GM19035 (cell line): Measurements from ENCODE around the gene FBXO2.
"Not testable (repeated sequence)": the region's sequence is repeated elsewhere in the genome, so short reads cannot be mapped to it uniquely, and the experiment has no call there.

ENCODE experiments used
- ATAC-seq: cut with Tn5 transposase; IDR thresholded peaks from one replicate; pipeline ENCODE4 v1.9.1; 2021; ENCODE audit not compliant: unreplicated experiment

Gene FBXO2

GRCh38 chr1:11629184-11630016 lies 24.8 kb downstream of the FBXO2 start:
- no peak for ATAC-seq

- ATAC-seq = no peak
These were observed 25.5 kb downstream of the FBXO2 start for GRCh38 chr1:11628767-11629166.

GRCh38 chr1:11626551-11626950 lies 27.7 kb downstream of the FBXO2 start:
- ATAC-seq = no peak

- no peak for ATAC-seq
These were observed 30.5 kb downstream of the FBXO2 start for GRCh38 chr1:11623702-11624101.

GRCh38 chr1:11622398-11622797 lies 31.8 kb downstream of the FBXO2 start:
- no peak for ATAC-seq

- ATAC-seq = no peak
These were observed 33.3 kb downstream of the FBXO2 start for GRCh38 chr1:11620924-11621323.

- no peak for ATAC-seq
These were observed 33.8 kb downstream of the FBXO2 start for GRCh38 chr1:11620405-11620804.

GRCh38 chr1:11617741-11618140 lies 36.5 kb downstream of the FBXO2 start:
- ATAC-seq = no peak

- ATAC-seq = no peak
These were observed 36.9 kb downstream of the FBXO2 start for GRCh38 chr1:11617314-11617713.

GRCh38 chr1:11616766-11617165 lies 37.5 kb downstream of the FBXO2 start:
- no peak for ATAC-seq

- ATAC-seq = no peak
These were observed 39.1 kb downstream of the FBXO2 start for GRCh38 chr1:11615090-11615489.

- no peak for ATAC-seq
These were observed 40.9 kb downstream of the FBXO2 start for GRCh38 chr1:11613347-11613746.

- no peak for ATAC-seq
These were observed 42.4 kb downstream of the FBXO2 start for GRCh38 chr1:11611638-11612327.

- no peak for ATAC-seq
These were observed 43.5 kb downstream of the FBXO2 start for GRCh38 chr1:11610629-11611180.

GRCh38 chr1:11609378-11609777 lies 44.9 kb downstream of the FBXO2 start:
- ATAC-seq = not testable (repeated sequence)

- ATAC-seq = not testable (repeated sequence)
These were observed 45.6 kb downstream of the FBXO2 start for GRCh38 chr1:11608596-11609130.

GRCh38 chr1:11606775-11607174 lies 47.5 kb downstream of the FBXO2 start:
- no peak for ATAC-seq

GRCh38 chr1:11602981-11603380 lies 51.2 kb downstream of the FBXO2 start:
- no peak for ATAC-seq

- ATAC-seq = no peak
These were observed 51.8 kb downstream of the FBXO2 start for GRCh38 chr1:11602424-11602823.

GRCh38 chr1:11600836-11601235 lies 53.4 kb downstream of the FBXO2 start:
- no peak for ATAC-seq

GRCh38 chr1:11599891-11600576 lies 54.2 kb downstream of the FBXO2 start:
- ATAC-seq = no peak
